SK-N-MC (cell line): ENCODE data around the gene ACAD11.
"Not testable (repeated sequence)": the region's sequence is repeated elsewhere in the genome, so short reads cannot be mapped to it uniquely, and the experiment has no call there.

Source experiments
- DNase-seq: peaks from one replicate; pipeline ENCODE4 v3.0.0-alpha.2; 2011; ENCODE audit warnings: low read depth, low spot score
- H3K27ac ChIP-seq: fragments of 200-600 bp; sonication (generic); 2 replicates; pipeline ENCODE4 v1.5.1; 2016; ENCODE audit warnings: mixed run types
- H3K36me3 ChIP-seq: fragments of 200-600 bp; sonication (generic); 2 replicates; pipeline ENCODE4 v1.6.1; 2017; ENCODE audit warnings: antibody characterized with exemption, low read length, mixed read lengths; ENCODE audit not compliant: insufficient read depth
- H3K4me3 ChIP-seq: fragments of 200-600 bp; sonication (generic); 2 replicates; pipeline ENCODE4 v1.5.1; 2016
- H3K9ac ChIP-seq: fragments of 200-600 bp; sonication (generic); 2 replicates; pipeline ENCODE4 v1.8.0; 2017; ENCODE audit warnings: mixed run types, mixed read lengths; ENCODE audit not compliant: insufficient read length
- H3K9me3 ChIP-seq: fragments of 200-600 bp; sonication (generic); 2 replicates; pipeline ENCODE4 v1.6.1; 2017; ENCODE audit warnings: low read depth, mild to moderate bottlenecking, antibody characterized with exemption, low read length, moderate library complexity, mixed read lengths
- EZH2 ChIP-seq: fragments of 200-600 bp; sonication (generic); IDR thresholded peaks from one replicate; pipeline ENCODE4 v1.6.1; 2017; ENCODE audit warnings: antibody characterized with exemption
- FOXP2 ChIP-seq: optimal IDR thresholded peaks from 2 replicates; pipeline ENCODE3; 2011; ENCODE audit warnings: mild to moderate bottlenecking, moderate library complexity; ENCODE audit not compliant: insufficient read depth; ENCODE audit errors: extremely low read length, control extremely low read depth
- POLR2AphosphoS5 ChIP-seq: IDR thresholded peaks from 2 replicates; pipeline ENCODE4 v1.6.1; 2012; ENCODE audit warnings: mild to moderate bottlenecking, low read depth, low read length, borderline replicate concordance

The ACAD11 gene

DNA sequence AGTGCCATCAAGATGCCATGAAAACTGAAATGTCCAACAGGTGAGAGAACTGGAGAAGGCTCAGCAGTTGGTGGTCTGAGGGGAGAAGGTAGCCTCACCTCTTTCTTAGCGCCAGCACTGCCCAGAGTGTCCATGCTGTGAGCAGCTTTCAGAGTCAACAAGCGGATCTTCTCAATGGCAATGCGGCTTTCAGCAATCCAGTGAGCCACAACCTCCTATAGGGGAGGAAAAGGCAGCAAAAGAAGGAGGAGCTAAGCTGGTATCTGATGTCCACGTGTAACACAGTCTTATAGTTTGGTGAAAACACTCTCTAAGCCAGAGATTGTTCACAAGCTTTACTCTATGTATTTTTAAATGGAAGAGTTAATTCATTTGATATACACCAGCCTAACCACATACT, 98.6 kb downstream of the ACAD11 start:
- Histone ChIP-seq H3K9me3 (no peaks in the 10 kb centered on the region), H3K9ac (no peak overlapping the region), H3K4me3 (no peak overlapping the region), H3K27ac (no peak overlapping the region), H3K36me3 (no peaks in the 10 kb centered on the region; the same call in 1 of the 2 replicates)
- no peak for DNase-seq
- TF ChIP-seq FOXP2 (no peak), POLR2AphosphoS5 (no peak), EZH2 (no peak)

DNA sequence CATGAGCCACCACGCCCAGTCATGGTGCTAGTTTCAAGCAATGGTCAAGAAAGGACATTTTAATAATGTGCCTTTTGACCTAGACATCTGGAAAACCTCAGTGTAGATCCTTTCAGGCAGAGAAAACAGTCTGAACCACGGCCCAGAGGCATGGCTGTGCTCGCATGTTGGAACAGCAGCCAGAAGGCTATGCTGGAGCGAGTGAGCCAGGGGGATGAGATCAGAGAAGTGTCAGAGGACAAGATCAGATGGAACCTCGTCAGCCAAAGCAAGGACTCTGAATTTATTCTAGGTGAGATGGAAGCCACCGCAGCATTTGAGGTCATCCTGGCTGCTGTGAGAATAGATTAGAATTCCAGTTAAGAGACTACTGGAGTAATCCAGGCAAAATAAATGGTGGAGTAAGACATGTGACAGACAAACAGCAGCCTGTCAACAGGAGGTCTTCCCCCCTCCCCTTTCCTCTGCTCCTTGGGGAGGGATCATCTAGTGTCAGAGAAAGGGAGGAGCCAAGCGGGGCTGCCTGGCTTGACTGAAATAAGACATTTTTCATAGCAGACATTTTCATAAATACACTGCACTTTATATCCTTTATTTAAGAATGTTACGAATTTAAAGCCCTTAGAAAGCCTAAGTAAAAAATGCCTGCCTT, 103.0 kb downstream of the ACAD11 start:
- no peak for TF ChIP-seq POLR2AphosphoS5
- TF ChIP-seq FOXP2 = no peak
- no peaks in the 10 kb centered on the region for H3K9me3 ChIP-seq
- no peak overlapping the region for H3K9ac ChIP-seq
- no peak for DNase-seq
- no peak overlapping the region for H3K27ac ChIP-seq
- H3K36me3 ChIP-seq = no peaks in the 10 kb centered on the region; the same call in 1 of the 2 replicates
- H3K4me3 ChIP-seq = no peak overlapping the region

DNA sequence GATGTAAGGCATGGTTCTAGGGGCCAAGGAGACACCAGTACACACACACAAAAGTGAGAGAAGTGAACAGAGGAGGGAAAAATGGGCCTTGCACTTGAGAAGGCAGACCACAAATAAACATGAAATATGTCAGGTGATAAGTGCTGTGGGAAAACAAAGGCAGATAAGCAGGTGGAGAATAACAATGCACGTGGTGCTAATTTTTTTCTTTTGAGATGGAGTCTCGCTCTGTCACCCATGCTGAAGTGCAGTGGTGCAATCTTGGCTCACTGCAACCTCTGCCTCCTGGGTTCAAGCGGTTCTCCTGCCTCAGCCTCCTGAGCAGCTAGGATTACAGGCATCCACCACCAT, 103.6 kb downstream of the ACAD11 start:
- H3K36me3 ChIP-seq, H3K9me3 ChIP-seq, H3K27ac ChIP-seq, DNase-seq, H3K9ac ChIP-seq, H3K4me3 ChIP-seq: not testable (repeated sequence)

DNA sequence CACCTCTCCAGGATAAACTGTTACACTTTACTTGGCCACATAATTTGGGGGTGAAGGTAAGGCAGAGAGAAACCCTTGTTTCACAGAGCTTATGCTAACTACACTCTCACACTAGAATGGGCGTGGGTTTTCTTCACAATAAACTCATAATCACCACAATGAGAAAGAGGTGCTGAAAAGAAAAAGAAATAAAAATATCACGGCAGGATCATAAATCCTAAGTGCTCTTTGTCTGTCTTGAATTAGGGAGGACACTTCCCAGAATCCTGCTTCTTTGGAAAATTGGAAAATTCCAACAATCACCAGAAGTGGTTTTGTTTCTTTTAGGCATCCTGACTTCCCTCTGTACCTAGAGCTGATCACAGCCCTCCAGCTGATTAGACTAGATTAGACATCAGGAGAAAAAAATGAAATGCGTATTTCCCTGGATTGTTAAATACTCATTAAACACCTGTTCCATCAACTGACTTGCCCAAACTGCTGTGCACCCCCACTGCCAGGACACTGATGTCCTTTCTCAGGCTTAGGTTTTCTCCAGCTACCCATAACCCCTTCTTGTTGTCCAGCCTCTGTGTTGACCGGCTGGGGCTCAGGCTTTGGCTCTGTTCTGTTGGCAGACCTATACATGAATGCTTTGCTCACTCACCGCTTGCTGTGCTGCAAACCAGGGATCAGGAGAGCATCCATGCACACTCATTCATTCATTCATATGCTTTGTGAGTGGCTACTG, 104.1 kb downstream of the ACAD11 start:
- DNase-seq = no peak
- Histone ChIP-seq H3K4me3 (no peak overlapping the region), H3K36me3 (no peaks in the 10 kb centered on the region), H3K27ac (no peak overlapping the region), H3K9me3 (no peaks in the 10 kb centered on the region), H3K9ac (no peak overlapping the region)
- TF ChIP-seq FOXP2 (no peak), POLR2AphosphoS5 (no peak), EZH2 (no peak)

DNA sequence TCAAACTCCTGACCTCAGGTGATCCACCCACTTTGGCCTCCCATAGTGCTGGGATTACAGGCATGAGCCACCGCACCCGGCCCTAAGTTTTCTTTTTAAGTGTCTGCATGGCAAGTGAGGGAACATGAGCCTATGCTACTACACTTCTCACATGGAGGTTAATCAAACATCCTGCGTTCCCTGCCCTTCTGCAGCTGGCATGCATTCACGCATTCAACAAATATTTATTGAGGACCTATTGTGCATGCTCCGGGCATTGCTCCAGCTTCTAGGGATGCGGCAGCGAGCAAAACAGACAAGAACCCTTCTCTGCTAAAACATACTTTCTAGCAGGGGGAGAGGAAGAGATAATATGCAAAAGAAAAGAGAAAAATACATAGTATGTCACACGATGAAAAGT, 105.2 kb downstream of the ACAD11 start:
- no peak overlapping the region for H3K4me3 ChIP-seq
- TF ChIP-seq POLR2AphosphoS5 (no peak), EZH2 (no peak), FOXP2 (no peak)
- no peak for DNase-seq
- no peaks in the 10 kb centered on the region for H3K9me3 ChIP-seq
- no peak overlapping the region for H3K9ac ChIP-seq
- H3K36me3 ChIP-seq = no peaks in the 10 kb centered on the region
- no peak overlapping the region for H3K27ac ChIP-seq

DNA sequence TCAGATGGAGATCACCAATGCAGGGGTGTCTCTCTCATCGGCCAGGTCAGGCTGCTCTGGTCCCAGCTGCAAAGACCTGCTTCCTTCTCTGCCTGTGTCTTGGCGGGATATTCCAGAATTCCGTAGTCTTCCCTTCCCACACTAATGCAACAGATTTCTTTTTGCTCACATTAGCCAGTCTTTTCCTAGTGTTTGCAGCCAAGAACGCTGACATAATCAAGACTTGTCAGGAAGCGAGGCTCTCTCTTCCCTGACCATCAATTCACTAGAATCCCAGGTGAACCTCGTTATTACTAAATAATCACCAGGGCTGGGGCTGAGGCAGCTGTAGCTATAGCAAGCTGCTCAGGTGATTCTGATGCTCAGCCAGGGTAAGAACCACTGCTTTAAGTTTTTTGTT, 105.8 kb downstream of the ACAD11 start:
- no peak for DNase-seq
- H3K9me3 ChIP-seq = no peaks in the 10 kb centered on the region
- H3K9ac ChIP-seq = no peak overlapping the region
- no peak overlapping the region for H3K27ac ChIP-seq
- TF ChIP-seq EZH2 = no peak
- no peak for TF ChIP-seq FOXP2
- TF ChIP-seq POLR2AphosphoS5 = no peak
- no peaks in the 10 kb centered on the region for H3K36me3 ChIP-seq
- H3K4me3 ChIP-seq = no peak overlapping the region

DNA sequence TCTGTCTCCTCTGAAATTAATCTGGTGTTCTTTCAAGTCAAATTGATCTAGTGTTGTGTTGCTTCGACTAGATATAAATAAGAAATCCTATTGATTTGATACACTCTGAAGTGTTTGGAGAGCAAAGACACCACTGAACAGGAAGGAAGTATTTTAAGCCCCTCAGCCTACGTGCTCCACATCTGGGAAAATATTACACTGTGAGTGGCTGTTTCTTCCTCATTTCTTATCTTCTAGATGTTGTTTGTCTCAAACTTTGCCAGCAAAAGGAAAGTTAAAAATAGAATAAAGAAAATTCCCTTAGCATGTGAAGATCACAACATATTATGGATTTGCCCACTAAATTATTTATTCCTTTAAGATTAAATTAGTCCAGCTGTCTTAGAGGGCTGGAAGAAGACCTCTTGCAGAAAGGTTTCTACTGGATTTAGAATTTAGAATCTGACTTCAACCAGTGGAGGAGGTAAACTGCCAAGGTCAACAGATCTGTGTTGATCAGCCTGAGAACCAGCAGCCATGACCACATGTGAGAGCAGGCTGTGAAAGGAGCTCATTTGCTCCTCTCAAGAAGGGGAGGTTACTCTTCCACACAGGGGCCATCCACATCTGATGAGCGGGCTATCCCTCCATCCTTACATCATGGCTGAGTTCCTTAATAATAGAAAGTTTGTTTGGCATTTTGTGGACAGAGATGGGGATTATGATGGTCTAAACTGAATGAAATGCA, 108.9 kb downstream of the ACAD11 start:
- Histone ChIP-seq H3K9ac (no peak overlapping the region), H3K4me3 (no peak overlapping the region), H3K36me3 (no peaks in the 10 kb centered on the region), H3K9me3 (no peaks in the 10 kb centered on the region), H3K27ac (no peak overlapping the region)
- no peak for DNase-seq
- TF ChIP-seq FOXP2 (no peak), POLR2AphosphoS5 (no peak), EZH2 (no peak)

DNA sequence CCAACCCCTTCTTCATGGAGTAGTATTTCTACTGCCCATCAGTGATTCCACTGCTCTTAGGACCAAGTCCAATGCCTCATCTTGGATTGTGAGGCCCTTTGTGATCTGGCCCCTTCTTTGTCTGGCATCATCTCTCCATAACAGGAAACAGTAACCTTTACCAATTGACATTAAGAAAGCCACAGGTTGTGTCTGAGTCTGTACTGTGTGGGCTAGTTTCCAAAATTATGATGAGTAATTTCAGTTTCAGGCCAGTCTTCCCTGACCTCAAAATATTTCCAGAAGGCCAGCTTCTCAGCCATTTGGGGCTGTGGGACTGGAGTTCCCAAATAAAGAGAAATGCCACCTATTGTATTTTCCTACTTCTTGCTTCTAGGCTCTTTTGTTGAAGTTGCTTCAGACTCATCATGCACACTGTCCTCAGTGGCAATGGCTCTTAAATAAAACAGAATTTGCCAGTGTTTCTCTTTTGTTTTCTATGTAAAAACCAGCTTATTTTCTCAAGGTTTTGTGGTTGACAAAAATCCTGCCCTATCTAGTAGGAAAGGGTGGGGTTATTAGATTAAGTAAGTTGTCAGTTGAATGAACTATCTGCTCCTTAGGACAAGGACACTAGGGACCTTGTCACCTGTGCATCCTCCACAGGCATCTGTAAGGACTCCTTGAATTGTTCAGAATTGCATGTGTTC, 109.6 kb downstream of the ACAD11 start:
- Histone ChIP-seq H3K27ac (no peak overlapping the region), H3K4me3 (no peak overlapping the region), H3K36me3 (no peaks in the 10 kb centered on the region), H3K9me3 (no peaks in the 10 kb centered on the region), H3K9ac (no peak overlapping the region)
- no peak for TF ChIP-seq EZH2
- TF ChIP-seq FOXP2 = no peak
- TF ChIP-seq POLR2AphosphoS5 = no peak
- DNase-seq = no peak
